GM23248 (cell line): ENCODE results near the gene ELFN1. TPM values are rescaled to one million over a fixed set of nuclear protein-coding genes. Genes with fewer than 3 reads are reported as not detected.

Experiments
- DNase-seq: peaks from one replicate; pipeline ENCODE4 v3.0.0-alpha.2; 2015
- H2AFZ ChIP-seq: fragments of 200-600 bp; sonication (generic); 2 replicates; pipeline ENCODE4 v1.6.1; 2016; ENCODE audit warnings: antibody characterized with exemption
- H3F3A ChIP-seq: fragments of 200-600 bp; sonication (generic); 2 replicates; pipeline ENCODE4 v1.6.1; 2016; ENCODE audit warnings: mild to moderate bottlenecking, antibody characterized with exemption, mixed run types; ENCODE audit not compliant: insufficient read depth
- H3K27ac ChIP-seq: fragments of 200-600 bp; sonication (generic); 2 replicates; pipeline ENCODE4 v1.5.1; 2016; ENCODE audit warnings: mild to moderate bottlenecking
- H3K27me3 ChIP-seq: fragments of 200-600 bp; sonication (generic); replicated peaks from 2 replicates; pipeline ENCODE4 v1.6.1; 2016; ENCODE audit warnings: mild to moderate bottlenecking; ENCODE audit not compliant: insufficient read depth
- H3K36me3 ChIP-seq: fragments of 200-600 bp; sonication (generic); 2 replicates; pipeline ENCODE4 v1.6.1; 2016; ENCODE audit warnings: low read depth, mild to moderate bottlenecking
- H3K4me1 ChIP-seq: fragments of 200-600 bp; sonication (generic); 2 replicates; pipeline ENCODE4 v1.6.1; 2016; ENCODE audit warnings: mild to moderate bottlenecking; ENCODE audit not compliant: insufficient read depth
- H3K4me2 ChIP-seq: fragments of 200-600 bp; sonication (generic); one replicate; pipeline ENCODE4 v1.6.1; 2016; ENCODE audit warnings: mild to moderate bottlenecking; ENCODE audit not compliant: unreplicated experiment
- H3K4me3 ChIP-seq: fragments of 200-600 bp; sonication (generic); 2 replicates; pipeline ENCODE4 v1.5.1; 2016; ENCODE audit warnings: mild to moderate bottlenecking
- H3K79me2 ChIP-seq: fragments of 200-600 bp; sonication (generic); 2 replicates; pipeline ENCODE4 v1.6.1; 2016; ENCODE audit warnings: mild to moderate bottlenecking; ENCODE audit not compliant: insufficient read depth
- H3K9ac ChIP-seq: fragments of 200-600 bp; sonication (generic); 2 replicates; pipeline ENCODE4 v1.6.1; 2016; ENCODE audit warnings: mild to moderate bottlenecking
- H3K9me2 ChIP-seq: fragments of 200-600 bp; sonication (generic); 2 replicates; pipeline ENCODE4 v1.6.1; 2016; ENCODE audit warnings: mixed run types, mild to moderate bottlenecking, moderate library complexity; ENCODE audit not compliant: insufficient read depth
- H3K9me3 ChIP-seq: fragments of 200-600 bp; sonication (generic); one replicate; pipeline ENCODE4 v1.6.1; 2017; ENCODE audit warnings: low read depth
- H4K20me1 ChIP-seq: fragments of 200-600 bp; sonication (generic); 2 replicates; pipeline ENCODE4 v1.6.0; 2016; ENCODE audit not compliant: insufficient read depth
- EZH2 ChIP-seq: fragments of 200-600 bp; sonication (generic); IDR thresholded peaks from 2 replicates; pipeline ENCODE4 v1.6.1; 2018; ENCODE audit warnings: antibody characterized with exemption, mild to moderate bottlenecking; ENCODE audit not compliant: insufficient read depth, poor library complexity, severe bottlenecking
- EZH2phosphoT487 ChIP-seq: fragments of 200-600 bp; sonication (generic); IDR thresholded peaks from 2 replicates; pipeline ENCODE4 v1.6.1; 2018; ENCODE audit warnings: antibody characterized with exemption, moderate library complexity, mild to moderate bottlenecking, low read depth; ENCODE audit not compliant: insufficient read depth
- WGBS, 2 experiments: methylation state at CpG; one replicate each; pipeline ENCODE4 v1.1.6; 2015 to 2017; ENCODE audit warnings: low lambda C conversion rate in 2 of 2, low coverage in 1 of 2; ENCODE audit errors: missing lambda C conversion rate in 2 of 2; 5-methylcytosine and 5-hydroxymethylcytosine counted together
- in situ Hi-C: fragments of 300-500 bp; cut with MboI; formaldehyde crosslinking; loops from 2 replicates; pipeline ENCODE4 v1.15.0; 2020
- polyA plus RNA-seq: library from polyadenylated mRNA; unstranded; fragments of >200 nt; fragmentation: Nextera tagmentation; extraction: Ambion mirVana; gene quantifications from 2 replicates; pipeline ENCODE4 v1.2.1, GENCODE V29; 2016
- total RNA-seq: library from RNA; depleted of rRNA; stranded (reverse); fragments of >200 nt; shearing (Covaris generic); gene quantifications from 2 replicates; pipeline ENCODE4 v1.2.3, GENCODE V29; 2014

The ELFN1 gene
- total and polyA plus RNA-seq, 2 experiments from 2014 or later = 0.13 to 6.2 TPM

GRCh38 chr7:1733908-1734730, 64.0 kb downstream of the ELFN1 start:
- Histone ChIP-seq H4K20me1 (no peaks in the 10 kb centered on the region), H3K9me3 (no peaks in the 10 kb centered on the region), H3K4me1 (no peaks in the 10 kb centered on the region), H3K79me2 (no peaks in the 10 kb centered on the region), H3F3A (no peaks in the 10 kb centered on the region), H3K36me3 (no peaks in the 10 kb centered on the region), H3K4me3 (no peak overlapping the region), H3K9ac (no peak overlapping the region), H3K4me2 (no peak overlapping the region), H2AFZ (no peak overlapping the region), H3K27me3 (no peaks in the 10 kb centered on the region), H3K27ac (no peak overlapping the region), H3K9me2 (no peaks in the 10 kb centered on the region)
- TF ChIP-seq EZH2phosphoT487 (no peak), EZH2 (no peak)
- in situ Hi-C loops = no loop called here
- DNase-seq = no peak
- WGBS, 2 experiments = 27 to 30% methylated on average over 17 of the region's 17 CpGs

DNA sequence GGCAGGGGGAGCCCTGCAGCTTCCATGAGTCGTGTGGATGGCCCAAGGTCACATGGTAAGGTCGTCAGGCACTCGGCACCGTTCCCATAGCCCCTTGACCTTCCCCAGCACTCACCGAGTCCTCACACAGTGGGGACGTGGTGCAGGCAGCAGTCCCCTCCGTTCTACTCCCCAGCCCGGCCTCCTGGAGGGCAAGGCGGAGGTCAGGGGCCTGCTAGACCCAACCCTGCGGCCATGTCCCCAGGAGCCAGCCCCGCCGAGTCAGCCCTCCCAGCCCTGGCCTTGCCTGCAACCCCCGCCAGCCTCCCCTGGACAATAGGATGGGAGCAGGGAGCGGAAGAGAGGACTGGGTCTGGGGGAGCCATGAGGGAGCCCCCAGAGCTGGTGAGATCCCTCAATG, 65.2 kb downstream of the ELFN1 start:
- no peak overlapping the region for H3K4me2 ChIP-seq
- H3K79me2 ChIP-seq = no peaks in the 10 kb centered on the region
- no peaks in the 10 kb centered on the region for H3K36me3 ChIP-seq
- H3K27me3 ChIP-seq = no peaks in the 10 kb centered on the region
- H3K9me2 ChIP-seq = no peaks in the 10 kb centered on the region
- H3K4me3 ChIP-seq = no peak overlapping the region
- 81 to 85% methylated on average over 14 of the region's 14 CpGs for WGBS, 2 experiments
- no peaks in the 10 kb centered on the region for H3K4me1 ChIP-seq
- H4K20me1 ChIP-seq = no peaks in the 10 kb centered on the region
- no peak for DNase-seq
- no peak overlapping the region for H2AFZ ChIP-seq
- H3K27ac ChIP-seq = no peak overlapping the region
- H3K9me3 ChIP-seq = no peaks in the 10 kb centered on the region
- in situ Hi-C loops = no loop called here
- TF ChIP-seq EZH2phosphoT487 = no peak
- TF ChIP-seq EZH2 = no peak
- no peaks in the 10 kb centered on the region for H3F3A ChIP-seq
- H3K9ac ChIP-seq = no peak overlapping the region

DNA sequence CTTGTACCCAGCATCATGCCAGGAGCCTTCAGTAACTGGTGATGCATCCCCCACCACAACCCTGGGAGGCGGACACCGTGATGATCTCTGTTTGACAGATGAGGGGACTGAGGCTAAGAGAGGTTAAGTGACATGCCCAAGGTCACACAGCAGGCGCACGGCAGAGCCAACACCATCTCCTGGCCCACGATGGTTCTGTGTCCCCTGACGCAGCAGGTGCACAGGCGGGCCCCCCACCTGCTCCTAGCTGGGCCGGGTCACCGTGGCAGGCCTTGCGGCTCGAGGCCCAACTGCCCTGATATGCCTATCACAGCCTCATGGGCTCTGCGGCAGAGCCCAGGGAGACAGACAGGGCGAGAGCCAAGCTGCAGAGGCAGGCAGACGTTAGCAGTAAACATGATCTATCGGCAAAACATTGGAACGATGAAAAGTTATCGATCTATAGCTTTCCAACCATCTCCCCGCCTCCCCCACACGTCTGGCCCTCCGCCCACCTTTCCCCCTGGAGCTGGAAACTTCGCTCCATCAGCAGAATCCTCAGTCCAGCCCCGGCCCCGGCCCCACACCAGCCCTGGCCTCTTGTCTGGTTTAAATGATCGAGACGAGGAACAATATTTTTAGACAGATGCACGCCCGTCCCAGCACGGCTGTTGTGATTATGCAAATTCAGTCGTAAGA, 65.9 kb downstream of the ELFN1 start:
- Histone ChIP-seq H3K9me2 (no peaks in the 10 kb centered on the region), H3K4me3 (no peak overlapping the region), H3K79me2 (no peaks in the 10 kb centered on the region), H3K36me3 (no peaks in the 10 kb centered on the region), H3K4me2 (no peak overlapping the region), H3K9ac (no peak overlapping the region), H4K20me1 (no peaks in the 10 kb centered on the region), H3K27ac (no peak overlapping the region), H3F3A (no peaks in the 10 kb centered on the region), H3K4me1 (no peaks in the 10 kb centered on the region), H3K27me3 (no peaks in the 10 kb centered on the region), H2AFZ (no peak overlapping the region), H3K9me3 (no peaks in the 10 kb centered on the region)
- in situ Hi-C loops = no loop called here
- DNase-seq = no peak
- TF ChIP-seq EZH2phosphoT487 (no peak), EZH2 (no peak)
- 50 to 56% methylated on average over 25 to 29 of the region's 29 CpGs for WGBS, 2 experiments

GRCh38 chr7:1736484-1736817, 66.4 kb downstream of the ELFN1 start:
- no peak overlapping the region for H3K4me3 ChIP-seq
- no peaks in the 10 kb centered on the region for H3K9me3 ChIP-seq
- no peak for TF ChIP-seq EZH2phosphoT487
- no peak for TF ChIP-seq EZH2
- H3K9ac ChIP-seq = no peak overlapping the region
- H3F3A ChIP-seq = no peaks in the 10 kb centered on the region
- H3K36me3 ChIP-seq = no peaks in the 10 kb centered on the region
- H3K9me2 ChIP-seq = no peaks in the 10 kb centered on the region
- no peaks in the 10 kb centered on the region for H3K4me1 ChIP-seq
- no peaks in the 10 kb centered on the region for H3K27me3 ChIP-seq
- H3K4me2 ChIP-seq = no peak overlapping the region
- DNase-seq = no peak
- 47 to 61% methylated on average over 9 of the region's 9 CpGs for WGBS, 2 experiments
- no peak overlapping the region for H2AFZ ChIP-seq
- H3K79me2 ChIP-seq = no peaks in the 10 kb centered on the region
- H3K27ac ChIP-seq = no peak overlapping the region
- no peaks in the 10 kb centered on the region for H4K20me1 ChIP-seq
- in situ Hi-C loops = no loop called here
